ENCODE results near the gene NRXN3. TPM values are rescaled to one million over a fixed set of nuclear protein-coding genes. Genes with fewer than 3 reads are reported as not detected.

NRXN3 gene
- total RNA-seq, 1 experiment from 2014 or later: not detected

- DNase-seq (ENCODE audit: low read depth, low spot score): no peak
- no peaks in the 10 kb centered on the region for H3K4me1 ChIP-seq (ENCODE audit: control insufficient read depth, insufficient read depth, low read length)
- in situ Hi-C loops (cut with HindIII; ENCODE audit: low pct_unique_long_range_greater_than_20kb, low sequenced_read_pairs) (no loop called here), intact Hi-C loops (cut with micrococcal nuclease; ENCODE audit: unreplicated experiment) (no loop called here)
- TF ChIP-seq REST (IDR thresholded peaks at IDR 0.05; ENCODE audit: insufficient read depth in 1 of 2, low read depth in 2 of 2, low read length in 1 of 2) (no peak), CTCF (IDR thresholded peaks at IDR 0.05) (no peak), SIN3A (IDR thresholded peaks at IDR 0.05; ENCODE audit: borderline replicate concordance, insufficient read depth, low read depth, low read length) (no peak), TCF7L2 (IDR thresholded peaks at IDR 0.05; ENCODE audit: low read depth, low read length) (no peak), POLR2AphosphoS5 (IDR thresholded peaks at IDR 0.05; ENCODE audit: low read depth, low read length) (no peak)
- no peaks in the 10 kb centered on the region for H3K9me3 ChIP-seq (ENCODE audit: control insufficient read depth, insufficient read depth, low read depth, low read length)
- H3K27ac ChIP-seq (ENCODE audit: low read length): no peak overlapping the region
- H3K36me3 ChIP-seq (ENCODE audit: control insufficient read depth, insufficient read depth, low read length): no peaks in the 10 kb centered on the region
- CTCF ChIA-PET: no interaction called here
- no peak for ATAC-seq
- BruUV-seq (replicated peaks): no TSS peak
- H3K27me3 ChIP-seq (ENCODE audit: control insufficient read depth, insufficient read depth, low read length): no peaks in the 10 kb centered on the region
- no peak overlapping the region for H3K4me3 ChIP-seq (ENCODE audit: low read depth in 2 of 2, low read length in 2 of 2)
- POLR2A ChIA-PET: no interaction called here
These were observed 1538.5 kb downstream of the NRXN3 start for GRCh38 chr14:79708426-79709388.

GRCh38 chr14:79709573-79709972 is 1539.4 kb downstream of the NRXN3 start:
- Histone ChIP-seq H3K27me3 (ENCODE audit: control insufficient read depth, insufficient read depth, low read length) (no peaks in the 10 kb centered on the region), H3K9me3 (ENCODE audit: control insufficient read depth, insufficient read depth, low read depth, low read length) (no peaks in the 10 kb centered on the region), H3K36me3 (ENCODE audit: control insufficient read depth, insufficient read depth, low read length) (no peaks in the 10 kb centered on the region), H3K4me3 (ENCODE audit: low read depth in 2 of 2, low read length in 2 of 2) (no peak overlapping the region), H3K27ac (ENCODE audit: low read length) (no peak overlapping the region), H3K4me1 (ENCODE audit: control insufficient read depth, insufficient read depth, low read length) (no peaks in the 10 kb centered on the region)
- BruUV-seq (replicated peaks): no TSS peak
- intact Hi-C loops (cut with micrococcal nuclease; ENCODE audit: unreplicated experiment) (no loop called here), in situ Hi-C loops (cut with HindIII; ENCODE audit: low pct_unique_long_range_greater_than_20kb, low sequenced_read_pairs) (no loop called here)
- CTCF ChIA-PET: no interaction called here
- DNase-seq (ENCODE audit: low read depth, low spot score) (no peak), ATAC-seq (no peak)
- TF ChIP-seq SIN3A (IDR thresholded peaks at IDR 0.05; ENCODE audit: borderline replicate concordance, insufficient read depth, low read depth, low read length) (no peak), TCF7L2 (IDR thresholded peaks at IDR 0.05; ENCODE audit: low read depth, low read length) (no peak), POLR2AphosphoS5 (IDR thresholded peaks at IDR 0.05; ENCODE audit: low read depth, low read length) (no peak), REST (IDR thresholded peaks at IDR 0.05; ENCODE audit: insufficient read depth in 1 of 2, low read depth in 2 of 2, low read length in 1 of 2) (no peak), CTCF (IDR thresholded peaks at IDR 0.05) (no peak)
- POLR2A ChIA-PET: no interaction called here

All from Panc1 (cell line).